Natural killer cell (primary cell): ENCODE data around the gene CHD6. TPM values are rescaled to one million over a fixed set of nuclear protein-coding genes. Genes with fewer than 3 reads are reported as not detected.

Source experiments
- ATAC-seq, 3 donors: fragments of 150-1000 bp in 2 of 3; fragments of 200-7000 bp in 1 of 3; cut with Tn5 transposase; 1 replicate in 1 of 3; 2 replicates in 2 of 3; pipeline ENCODE4 v1.10.0; 2021; ENCODE audit warnings: mild to moderate bottlenecking in 2 of 3, moderate library complexity in 2 of 3
- DNase-seq, 2 donors: peaks; one replicate each; pipeline versions ENCODE4 v3.0.0 to v3.0.0-alpha.2; 2013 to 2021; ENCODE audit warnings: mixed read lengths in 1 of 2
- H3K27ac ChIP-seq: one replicate; pipeline ENCODE4 v1.5.1; 2013; ENCODE audit warnings: mild to moderate bottlenecking, low read length
- H3K27me3 ChIP-seq: one replicate; pipeline ENCODE4 v1.6.1; 2013; ENCODE audit warnings: low read length; ENCODE audit not compliant: control insufficient read depth, insufficient read depth
- H3K36me3 ChIP-seq: one replicate; pipeline ENCODE4 v1.6.1; 2013; ENCODE audit warnings: low read length; ENCODE audit not compliant: control insufficient read depth, insufficient read depth
- H3K4me1 ChIP-seq: one replicate; pipeline ENCODE4 v1.6.1; 2013; ENCODE audit warnings: low read length; ENCODE audit not compliant: control insufficient read depth, insufficient read depth
- H3K4me3 ChIP-seq: one replicate; pipeline ENCODE4 v1.5.1; 2013; ENCODE audit warnings: low read length
- H3K9me3 ChIP-seq: one replicate; pipeline ENCODE4 v1.6.1; 2013; ENCODE audit warnings: low read length; ENCODE audit not compliant: control insufficient read depth, insufficient read depth
- H3K27ac Mint-ChIP-seq, 2 donors: one replicate each; pipeline ENCODE4 v1.8.0; 2022; ENCODE audit warnings: mild to moderate bottlenecking in 2 of 2, mixed read lengths in 2 of 2, moderate library complexity in 1 of 2
- H3K27me3 Mint-ChIP-seq, 2 donors: one replicate each; pipeline ENCODE4 v1.8.0; 2022; ENCODE audit warnings: low read depth in 2 of 2, mixed read lengths in 2 of 2
- H3K36me3 Mint-ChIP-seq: one replicate; pipeline ENCODE4 v1.8.0; 2022; ENCODE audit warnings: mixed read lengths
- H3K4me1 Mint-ChIP-seq, 2 donors: one replicate each; pipeline ENCODE4 v1.8.0; 2022; ENCODE audit warnings: mixed read lengths in 2 of 2
- H3K4me3 Mint-ChIP-seq: one replicate; pipeline ENCODE4 v1.8.0; 2022; ENCODE audit warnings: mild to moderate bottlenecking, moderate library complexity, mixed read lengths
- H3K9me3 Mint-ChIP-seq, 2 donors: one replicate each; pipeline ENCODE4 v1.8.0; 2022; ENCODE audit warnings: mixed read lengths in 2 of 2
- whole genome bisulfite sequencing: methylation state at CpG from one replicate; pipeline ENCODE4 v1.1.7; 2013; ENCODE audit warnings: missing lambda C conversion rate; ENCODE audit not compliant: insufficient coverage; 5-methylcytosine and 5-hydroxymethylcytosine counted together
- intact Hi-C: fragments of 100-400 bp; cut with micrococcal nuclease; formaldehyde crosslinking; loops from one replicate; pipeline ENCODE4 v1.14.2; 2022
- total RNA-seq, 4 donors: library from RNA; stranded (reverse); fragments of 120-200 nt in 1 of 4; gene quantifications; one replicate each; pipeline versions ENCODE4 v1.2.3 to v1.2.4, GENCODE V29; 2013 to 2022
- TF ChIP-seq, protein P1 (sequence below): fragments of 200-600 bp; IDR thresholded peaks from one replicate; pipeline ENCODE4 v1.8.0; 2022; ENCODE audit warnings: antibody characterized with exemption

Gene CHD6
- total RNA-seq, 3 donors from 2014 or later (not counting 1 experiment from before 2014, with no cell fraction given): 82.8 to 96.6 (median 90.4) TPM

DNA sequence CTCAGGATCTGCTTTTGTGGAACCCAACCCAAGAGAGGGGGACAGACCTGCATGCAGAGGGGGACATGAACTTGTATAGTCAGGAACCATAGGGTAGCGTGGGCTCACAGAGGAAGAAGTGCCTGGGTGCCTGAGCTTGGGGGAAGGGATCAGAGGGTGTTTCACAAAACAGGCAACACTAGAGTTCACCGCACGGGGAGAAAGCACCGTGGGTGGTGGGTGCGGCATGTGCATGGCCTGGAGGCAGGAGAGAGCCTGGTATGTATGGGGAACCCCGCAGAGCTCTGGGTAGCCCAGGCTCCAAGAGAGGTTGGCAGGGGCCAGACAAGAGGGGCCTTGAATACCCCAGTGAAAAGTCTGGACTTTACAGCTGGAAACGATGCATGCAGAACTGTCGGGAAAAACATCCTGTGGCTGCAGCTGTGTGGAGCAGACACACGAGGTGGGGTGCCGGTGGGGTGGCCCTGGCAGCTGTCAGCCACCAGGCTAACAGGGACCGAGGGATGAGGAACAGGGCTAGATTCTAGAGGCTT, 244.9 kb downstream of the CHD6 start:
- no peak overlapping the region for H3K27ac Mint-ChIP-seq
- intact Hi-C loops: no loop called here
- H3K9me3 Mint-ChIP-seq: no peaks in the 10 kb centered on the region
- H3K36me3 Mint-ChIP-seq: no peaks in the 10 kb centered on the region
- H3K27me3 Mint-ChIP-seq: peaks cover 37% of the 10 kb centered on the region in 2 donors
- no peak for ATAC-seq
- WGBS: 81% methylated on average over 11 of the region's 11 CpGs
- Histone ChIP-seq H3K9me3 (peaks cover 6% of the 10 kb centered on the region), H3K4me1 (no peaks in the 10 kb centered on the region), H3K27ac (no peak overlapping the region), H3K27me3 (no peaks in the 10 kb centered on the region), H3K4me3 (no peak overlapping the region), H3K36me3 (no peaks in the 10 kb centered on the region)
- H3K4me3 Mint-ChIP-seq: no peak overlapping the region
- H3K4me1 Mint-ChIP-seq: no peaks in the 10 kb centered on the region
- TF ChIP-seq, protein P1, sequence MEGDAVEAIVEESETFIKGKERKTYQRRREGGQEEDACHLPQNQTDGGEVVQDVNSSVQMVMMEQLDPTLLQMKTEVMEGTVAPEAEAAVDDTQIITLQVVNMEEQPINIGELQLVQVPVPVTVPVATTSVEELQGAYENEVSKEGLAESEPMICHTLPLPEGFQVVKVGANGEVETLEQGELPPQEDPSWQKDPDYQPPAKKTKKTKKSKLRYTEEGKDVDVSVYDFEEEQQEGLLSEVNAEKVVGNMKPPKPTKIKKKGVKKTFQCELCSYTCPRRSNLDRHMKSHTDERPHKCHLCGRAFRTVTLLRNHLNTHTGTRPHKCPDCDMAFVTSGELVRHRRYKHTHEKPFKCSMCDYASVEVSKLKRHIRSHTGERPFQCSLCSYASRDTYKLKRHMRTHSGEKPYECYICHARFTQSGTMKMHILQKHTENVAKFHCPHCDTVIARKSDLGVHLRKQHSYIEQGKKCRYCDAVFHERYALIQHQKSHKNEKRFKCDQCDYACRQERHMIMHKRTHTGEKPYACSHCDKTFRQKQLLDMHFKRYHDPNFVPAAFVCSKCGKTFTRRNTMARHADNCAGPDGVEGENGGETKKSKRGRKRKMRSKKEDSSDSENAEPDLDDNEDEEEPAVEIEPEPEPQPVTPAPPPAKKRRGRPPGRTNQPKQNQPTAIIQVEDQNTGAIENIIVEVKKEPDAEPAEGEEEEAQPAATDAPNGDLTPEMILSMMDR: no peak
- DNase-seq: no peak

DNA sequence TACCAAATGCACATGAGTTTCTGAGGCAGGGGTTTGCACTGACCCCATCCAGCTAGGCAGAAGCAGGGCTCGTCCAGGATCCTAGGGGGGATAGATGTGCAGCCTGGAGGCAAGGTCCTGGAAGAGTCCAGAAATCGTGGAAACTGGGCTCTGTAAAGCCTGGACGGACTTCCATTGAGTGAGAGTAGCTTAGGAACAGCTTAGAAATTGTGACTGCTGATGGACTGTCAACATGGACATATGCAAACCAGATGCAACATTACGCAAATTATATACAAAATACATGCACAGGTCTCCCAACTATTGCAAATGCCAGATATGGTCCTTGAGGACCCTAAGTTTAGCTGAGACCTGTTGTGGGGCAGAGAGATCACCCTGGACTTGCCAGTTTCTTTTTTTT, 246.8 kb downstream of the CHD6 start:
- no peaks in the 10 kb centered on the region for H3K9me3 Mint-ChIP-seq
- no peak overlapping the region for H3K4me3 ChIP-seq
- 80% methylated on average over 4 of the region's 4 CpGs for WGBS

DNA sequence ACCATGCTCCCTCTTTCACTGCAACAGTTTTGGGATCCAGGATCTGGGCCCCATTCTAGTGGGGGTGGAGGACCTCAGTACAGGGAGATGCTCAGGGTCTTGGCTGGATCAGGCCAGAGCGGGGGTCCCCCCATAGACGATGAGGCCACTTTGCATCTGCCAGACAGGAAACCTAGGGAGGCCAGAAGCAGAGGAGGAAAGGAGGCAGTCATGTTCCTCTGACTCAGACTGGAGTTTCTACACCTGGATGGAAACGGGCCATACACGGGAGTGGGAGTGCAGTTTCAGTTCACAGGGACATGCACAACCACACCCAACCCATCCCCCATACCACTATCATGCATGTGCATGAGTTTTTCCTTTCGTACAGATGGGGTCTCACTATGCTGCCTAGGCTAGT, 248.0 kb downstream of the CHD6 start:
- DNase-seq (no peak), ATAC-seq (no peak)
- Mint-ChIP-seq H3K27ac (no peak overlapping the region), H3K36me3 (no peaks in the 10 kb centered on the region), H3K27me3 (peaks cover 39 to 46% of the 10 kb centered on the region in 2 donors), H3K4me1 (no peaks in the 10 kb centered on the region), H3K4me3 (no peak overlapping the region), H3K9me3 (no peaks in the 10 kb centered on the region)
- Histone ChIP-seq H3K27me3 (peaks cover 5% of the 10 kb centered on the region), H3K27ac (no peak overlapping the region), H3K4me1 (no peaks in the 10 kb centered on the region), H3K9me3 (peaks cover 6% of the 10 kb centered on the region), H3K36me3 (no peaks in the 10 kb centered on the region), H3K4me3 (no peak overlapping the region)
- TF ChIP-seq, protein P1: no peak
- 75% methylated on average over 5 of the region's 5 CpGs for whole genome bisulfite sequencing
- intact Hi-C loops: no loop called here

More for the DNA sequence above, 246.8 kb downstream of the CHD6 start:
- no peak for DNase-seq
- H3K4me3 Mint-ChIP-seq: no peak overlapping the region
- Histone ChIP-seq H3K36me3 (no peaks in the 10 kb centered on the region), H3K27me3 (peaks cover 5% of the 10 kb centered on the region), H3K4me1 (no peaks in the 10 kb centered on the region), H3K27ac (no peak overlapping the region), H3K9me3 (peaks cover 6% of the 10 kb centered on the region)
- H3K27ac Mint-ChIP-seq: no peak overlapping the region
- peaks cover 32 to 41% of the 10 kb centered on the region in 2 donors for H3K27me3 Mint-ChIP-seq
- no peaks in the 10 kb centered on the region for H3K4me1 Mint-ChIP-seq
- no peak for ATAC-seq
- TF ChIP-seq, protein P1: no peak
- no peaks in the 10 kb centered on the region for H3K36me3 Mint-ChIP-seq
- intact Hi-C loops: no loop called here

DNA sequence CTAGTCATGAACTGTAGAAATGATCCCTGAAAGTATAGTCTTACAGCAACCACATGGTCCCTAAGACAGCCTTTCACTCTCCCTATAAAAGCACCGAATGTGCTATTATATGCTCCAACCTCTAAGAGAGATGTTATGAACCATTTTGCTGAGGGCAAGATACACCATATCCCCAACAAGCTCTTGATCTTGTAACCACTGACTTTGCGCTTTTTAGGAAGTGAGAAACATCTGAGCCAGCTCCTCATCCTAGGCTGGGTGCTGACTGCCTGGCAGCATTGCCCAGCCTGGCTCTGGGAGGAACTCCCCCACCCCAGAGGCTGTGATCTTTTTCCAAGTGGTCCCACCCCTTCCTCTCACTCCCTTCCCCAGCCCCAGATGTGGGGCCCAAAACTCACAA, 248.5 kb downstream of the CHD6 start:
- Mint-ChIP-seq H3K27ac (no peak overlapping the region), H3K4me3 (no peak overlapping the region), H3K4me1 (peaks cover 0 to 2% of the 10 kb centered on the region in 2 donors), H3K36me3 (no peaks in the 10 kb centered on the region), H3K27me3 (peaks cover 44 to 51% of the 10 kb centered on the region in 2 donors), H3K9me3 (no peaks in the 10 kb centered on the region)
- intact Hi-C loops: no loop called here
- Histone ChIP-seq H3K9me3 (peaks cover 6% of the 10 kb centered on the region), H3K4me3 (no peak overlapping the region), H3K4me1 (no peaks in the 10 kb centered on the region), H3K36me3 (no peaks in the 10 kb centered on the region), H3K27ac (no peak overlapping the region), H3K27me3 (peaks cover 5% of the 10 kb centered on the region)
- TF ChIP-seq, protein P1: no peak
- WGBS: 47% methylated on average over 2 of the region's 2 CpGs
- ATAC-seq (no peak), DNase-seq (no peak)
